Keratinocyte (primary cell): Measurements from ENCODE around the gene STK17A.

Experiments
- CTCF ChIP-seq, 3 experiments: IDR thresholded peaks in 1 of 3; conservative IDR thresholded peaks in 1 of 3; optimal IDR thresholded peaks in 1 of 3; 2 replicates in 2 of 3; 3 replicates in 1 of 3; pipeline versions ENCODE3 to v1.5.1; 2011; ENCODE audit warnings: low read length in 3 of 3, mild to moderate bottlenecking in 3 of 3, moderate library complexity in 2 of 3, control low read depth in 1 of 3, inconsistent platforms in 1 of 3; ENCODE audit not compliant: insufficient read depth in 2 of 3; ENCODE audit errors: extremely low read depth in 1 of 3
- EZH2 ChIP-seq: IDR thresholded peaks from one replicate; pipeline ENCODE4 v1.6.1; 2012; ENCODE audit warnings: inconsistent platforms, mild to moderate bottlenecking, low read length, moderate library complexity

- TF ChIP-seq CTCF (optimal IDR thresholded peaks at IDR 0.05 in 1 of 3, IDR thresholded peaks at IDR 0.05 in 1 of 3, conservative IDR thresholded peaks at IDR 0.05 in 1 of 3; ENCODE audit: extremely low read depth in 1 of 3, insufficient read depth in 2 of 3, low read length in 3 of 3) (no peak), EZH2 (no peak)
These were observed 32.5 kb upstream of the STK17A start for GRCh38 chr7:43550427-43550826.
